ENCODE results near the gene SMIM20.

DNA sequence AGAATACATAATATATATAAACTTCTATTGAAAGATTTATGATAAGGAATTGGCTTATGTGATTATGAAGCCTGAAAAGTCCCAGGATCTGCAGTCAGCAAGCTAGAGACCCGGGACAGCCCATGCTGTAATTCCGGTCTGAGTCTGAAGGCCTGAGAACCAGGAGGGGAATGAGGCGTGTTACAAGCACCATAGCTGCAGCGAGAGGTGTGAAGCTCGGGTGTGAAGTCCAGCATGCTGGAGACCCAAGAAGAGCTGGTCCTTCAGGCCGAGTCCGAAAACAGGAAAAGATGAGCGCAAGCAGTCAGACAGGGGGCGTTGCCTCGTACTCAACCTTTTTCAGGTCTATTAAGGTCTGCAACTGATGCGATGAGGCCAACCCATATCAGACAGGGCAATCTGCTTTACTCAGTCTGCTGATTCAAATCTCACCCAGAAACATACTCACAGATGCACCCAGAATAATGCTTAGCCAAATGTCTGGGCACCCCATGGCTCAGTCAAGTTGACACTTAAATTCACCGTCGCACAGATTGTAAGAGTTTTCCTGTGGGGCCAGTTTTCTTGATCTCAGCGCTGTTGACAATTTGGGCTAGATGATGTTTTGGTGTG is 40.4 kb downstream of the SMIM20 start:
- TF ChIP-seq SUZ12 (IDR thresholded peaks at IDR 0.05; ENCODE audit: extremely low read depth, insufficient read depth, insufficient read length) (no peak), YY1 (IDR thresholded peaks at IDR 0.05; ENCODE audit: insufficient read depth, insufficient read length) (no peak)
